Measurements from ENCODE around the gene FYB2. TPM values are rescaled to one million over a fixed set of nuclear protein-coding genes. Genes with fewer than 3 reads are reported as not detected.

The FYB2 gene
- total and polyA plus RNA-seq, 10 of the 15 experiments (the other 5 are each of a cell fraction or from before 2014, with no cell fraction given): 0.04 to 0.16 (median 0.05) TPM; not detected in 4

GRCh38 chr1:56670350-56670749 is 148.9 kb downstream of the FYB2 start:
- no peak overlapping the region for H3K27ac ChIP-seq (ENCODE audit: control insufficient read depth, insufficient read depth)
- in situ Hi-C loops (cut with MboI) (no loop called here), intact Hi-C loops (cut with micrococcal nuclease; ENCODE audit: unreplicated experiment) (no loop called here)
- no peaks in the 10 kb centered on the region for H3K27me3 ChIP-seq (replicated peaks in 1 of 2; ENCODE audit: control insufficient read depth in 2 of 2, insufficient read depth in 2 of 2, low read length in 1 of 2)
- no peaks in the 10 kb centered on the region for H3K36me3 ChIP-seq (ENCODE audit: control insufficient read depth in 2 of 2, insufficient read depth in 2 of 2, low read length in 1 of 2)
- ChIA-PET CTCF (interaction anchor here (0.7 kb wide), 1 partner anchor 1354 kb away, joined by 3 read pairs; no protein-coding TSS in a partner anchor), SMC1A (ENCODE audit: uncharacterized antibody, unreplicated experiment) (no interaction called here), POLR2A (no interaction called here), RAD21 (ENCODE audit: unreplicated experiment) (no interaction called here)
- H3K4me2 ChIP-seq (ENCODE audit: control insufficient read depth, insufficient read depth): no peak overlapping the region
- ATAC-seq: no peak
- H3K79me2 ChIP-seq (ENCODE audit: control insufficient read depth, insufficient read depth, low read length): no peaks in the 10 kb centered on the region
- no peak for DNase-seq (ENCODE audit: low read depth, low spot score)
- no peak for TF ChIP-seq HSF1 (IDR thresholded peaks at IDR 0.05; ENCODE audit: low read depth, low read length)
- TF ChIP-seq NR2F1 (conservative IDR thresholded peaks at IDR 0.05): no peak
- TF ChIP-seq MEF2B (IDR thresholded peaks at IDR 0.05; ENCODE audit: partially characterized antibody, poor library complexity, severe bottlenecking): no peak
- TF ChIP-seq SP1 (IDR thresholded peaks at IDR 0.05; ENCODE audit: low read depth, low read length): no peak
- no peak for TF ChIP-seq IRF5 (IDR thresholded peaks at IDR 0.05; ENCODE audit: borderline replicate concordance)
- TF ChIP-seq IRF3 (IDR thresholded peaks at IDR 0.05): no peak
- no peak for TF ChIP-seq E4F1 (IDR thresholded peaks at IDR 0.05; ENCODE audit: borderline replicate concordance, partially characterized antibody)
- no peak for TF ChIP-seq NFYA (IDR thresholded peaks at IDR 0.05; ENCODE audit: borderline replicate concordance, low read depth, low read length)
- WGBS (ENCODE audit: insufficient coverage, insufficient replicate concordance, low lambda C conversion rate, missing lambda C conversion rate): 0% methylated on average over 2 of the region's 2 CpGs
- no peak for FAIRE-seq
- BruUV-seq (replicated peaks): no TSS peak
- H2AFZ ChIP-seq (ENCODE audit: control insufficient read depth, low read depth, low read length): no peak overlapping the region
- H3K4me3 ChIP-seq: no peak overlapping the region
- no peaks in the 10 kb centered on the region for H3K4me1 ChIP-seq (ENCODE audit: control insufficient read depth, insufficient read depth, low read length)
- no peaks in the 10 kb centered on the region for H3K9me3 ChIP-seq (replicated peaks; ENCODE audit: control insufficient read depth, insufficient read depth, low read length)
- H3K9ac ChIP-seq (ENCODE audit: control insufficient read depth, insufficient read depth, low read length): no peak overlapping the region
- no peaks in the 10 kb centered on the region for H4K20me1 ChIP-seq (ENCODE audit: control insufficient read depth, insufficient read depth)

Other genes with a start within 250 kb of the FYB2 start
- 11.0 and 13.2 TPM in 2 replicates for gene PLPP3, start 239.8 kb downstream of the FYB2 start, total RNA-seq (2014; rRNA removed)
- 9.1 and 9.7 TPM in 2 replicates for gene PLPP3, start 239.8 kb downstream of the FYB2 start, total RNA-seq (2014; rRNA removed; fragmentation: Illumina TruSeq; extraction: Trizol)
- 9.9 and 12.1 TPM in 2 replicates for gene PLPP3, start 239.8 kb downstream of the FYB2 start, total RNA-seq (2021)
- 25.0 and 26.8 TPM in 2 replicates for gene PLPP3, start 239.8 kb downstream of the FYB2 start, polyA plus RNA-seq (2011; rRNA removed)
- gene PLPP3, start 239.8 kb downstream of the FYB2 start, polyA plus RNA-seq (2014; fragmentation: Illumina TruSeq; extraction: Trizol): 11.5 and 12.1 TPM in 2 replicates
- gene PLPP3, start 239.8 kb downstream of the FYB2 start, polyA plus RNA-seq (2014; fragmentation: Nextera tagmentation; extraction: Ambion mirVana): 1 to 10 TPM; 7.4 to 8.0 TPM
- gene PLPP3, start 239.8 kb downstream of the FYB2 start, polyA plus RNA-seq (2014; rRNA removed): 11.0 and 12.9 TPM in 2 replicates
- gene PLPP3, start 239.8 kb downstream of the FYB2 start, polyA plus RNA-seq (2016; fragmentation: Nextera tagmentation; extraction: Ambion mirVana): 1 to 10 TPM; 6.4 to 8.2 TPM
- not detected in 2 replicates for gene PRKAA2, start 174.1 kb downstream of the FYB2 start, total RNA-seq (2014; rRNA removed)
- gene PRKAA2, start 174.1 kb downstream of the FYB2 start, total RNA-seq (2014; rRNA removed; fragmentation: Illumina TruSeq; extraction: Trizol): not detected in 2 replicates
- not detected in 2 replicates for gene PRKAA2, start 174.1 kb downstream of the FYB2 start, total RNA-seq (2021)
- gene PRKAA2, start 174.1 kb downstream of the FYB2 start, polyA plus RNA-seq (2011; rRNA removed): 0.01 TPM in 2 replicates
- gene PRKAA2, start 174.1 kb downstream of the FYB2 start, polyA plus RNA-seq (2014; fragmentation: Illumina TruSeq; extraction: Trizol): not detected in 2 replicates
- gene PRKAA2, start 174.1 kb downstream of the FYB2 start, polyA plus RNA-seq (2014; fragmentation: Nextera tagmentation; extraction: Ambion mirVana): not detected
- not detected in 2 replicates for gene PRKAA2, start 174.1 kb downstream of the FYB2 start, polyA plus RNA-seq (2014; rRNA removed)
- not detected for gene PRKAA2, start 174.1 kb downstream of the FYB2 start, polyA plus RNA-seq (2016; fragmentation: Nextera tagmentation; extraction: Ambion mirVana)
- gene C8A, start 35.4 kb upstream of the FYB2 start, total RNA-seq (2014; rRNA removed): not detected in 2 replicates
- not detected in 2 replicates for gene C8A, start 35.4 kb upstream of the FYB2 start, total RNA-seq (2014; rRNA removed; fragmentation: Illumina TruSeq; extraction: Trizol)
- 0.19 TPM in 1 of 2 replicates, not detected in the other for gene C8A, start 35.4 kb upstream of the FYB2 start, total RNA-seq (2021)
- gene C8A, start 35.4 kb upstream of the FYB2 start, polyA plus RNA-seq (2011; rRNA removed): not detected in 2 replicates
- gene C8A, start 35.4 kb upstream of the FYB2 start, polyA plus RNA-seq (2014; fragmentation: Illumina TruSeq; extraction: Trizol): not detected in 2 replicates
- gene C8A, start 35.4 kb upstream of the FYB2 start, polyA plus RNA-seq (2014; fragmentation: Nextera tagmentation; extraction: Ambion mirVana): not detected
- gene C8A, start 35.4 kb upstream of the FYB2 start, polyA plus RNA-seq (2014; rRNA removed): not detected in 2 replicates
- gene C8A, start 35.4 kb upstream of the FYB2 start, polyA plus RNA-seq (2016; fragmentation: Nextera tagmentation; extraction: Ambion mirVana): not detected
- gene C8B, start 146.6 kb upstream of the FYB2 start, total RNA-seq (2014; rRNA removed): not detected in 2 replicates
- not detected in 2 replicates for gene C8B, start 146.6 kb upstream of the FYB2 start, total RNA-seq (2014; rRNA removed; fragmentation: Illumina TruSeq; extraction: Trizol)
- not detected in 2 replicates for gene C8B, start 146.6 kb upstream of the FYB2 start, total RNA-seq (2021)
- not detected in 2 replicates for gene C8B, start 146.6 kb upstream of the FYB2 start, polyA plus RNA-seq (2011; rRNA removed)
- gene C8B, start 146.6 kb upstream of the FYB2 start, polyA plus RNA-seq (2014; fragmentation: Illumina TruSeq; extraction: Trizol): not detected in 2 replicates
- not detected for gene C8B, start 146.6 kb upstream of the FYB2 start, polyA plus RNA-seq (2014; fragmentation: Nextera tagmentation; extraction: Ambion mirVana)
- gene C8B, start 146.6 kb upstream of the FYB2 start, polyA plus RNA-seq (2014; rRNA removed): not detected in 2 replicates
- gene C8B, start 146.6 kb upstream of the FYB2 start, polyA plus RNA-seq (2016; fragmentation: Nextera tagmentation; extraction: Ambion mirVana): not detected

Data from GM12878 (cell line).